H1 (cell line): Measurements from ENCODE around the gene ZNF83. TPM values are rescaled to one million over a fixed set of nuclear protein-coding genes. Genes with fewer than 3 reads are reported as not detected.

Experiments
- ATF2 ChIP-seq: IDR thresholded peaks from 2 replicates; pipeline ENCODE4 v1.6.1; 2012; ENCODE audit warnings: low read length, inconsistent platforms
- EP300 ChIP-seq, 2 experiments: IDR thresholded peaks; 1 replicate in 1 of 2; 2 replicates in 1 of 2; pipeline ENCODE4 v1.6.1; 2011 to 2012; ENCODE audit warnings: low read depth in 2 of 2, low read length in 2 of 2, mild to moderate bottlenecking in 2 of 2, borderline replicate concordance in 1 of 2, inconsistent platforms in 1 of 2, moderate library complexity in 1 of 2
- POLR2A ChIP-seq, 2 experiments: IDR thresholded peaks; 1 replicate in 1 of 2; 2 replicates in 1 of 2; pipeline ENCODE4 v1.6.1; 2011; ENCODE audit warnings: low read depth in 2 of 2, low read length in 2 of 2, mild to moderate bottlenecking in 2 of 2; ENCODE audit errors: control extremely low read depth in 1 of 2
- SP4 ChIP-seq: IDR thresholded peaks from 2 replicates; pipeline ENCODE4 v1.6.1; 2012; ENCODE audit warnings: low read length, inconsistent platforms
- SRF ChIP-seq: IDR thresholded peaks from 2 replicates; pipeline ENCODE4 v1.6.1; 2011; ENCODE audit warnings: mild to moderate bottlenecking, low read depth, low read length, moderate library complexity
- polyA plus RNA-seq, 7 experiments: library from polyadenylated mRNA; depleted of rRNA in 3 of 7; stranded (reverse) in 5 of 7; unstranded in 2 of 7; fragments of >200 nt in 5 of 7; fragments of 200-250 nt in 2 of 7; gene quantifications; 1 replicate in 5 of 7; 2 replicates in 1 of 7; 4 replicates in 1 of 7; pipeline versions ENCODE4 v1.2.1 to v1.2.3, GENCODE V29; 2011 to 2013; ENCODE audit warnings: missing spikeins in 2 of 7, mixed read lengths in 2 of 7
- total RNA-seq: library from RNA; stranded (reverse); fragmentation: NEBNext Ultra II Directional; extraction: Animal tissue kit (Norgen Biotek cat#: 25700); gene quantifications from 2 replicates; pipeline ENCODE4 v1.2.1, GENCODE V29; 2021

The ZNF83 gene
- total and polyA plus RNA-seq, 2 of the 8 experiments (the other 6 are each of a cell fraction or from before 2014, with no cell fraction given): 13.2 to 19.4 TPM

DNA sequence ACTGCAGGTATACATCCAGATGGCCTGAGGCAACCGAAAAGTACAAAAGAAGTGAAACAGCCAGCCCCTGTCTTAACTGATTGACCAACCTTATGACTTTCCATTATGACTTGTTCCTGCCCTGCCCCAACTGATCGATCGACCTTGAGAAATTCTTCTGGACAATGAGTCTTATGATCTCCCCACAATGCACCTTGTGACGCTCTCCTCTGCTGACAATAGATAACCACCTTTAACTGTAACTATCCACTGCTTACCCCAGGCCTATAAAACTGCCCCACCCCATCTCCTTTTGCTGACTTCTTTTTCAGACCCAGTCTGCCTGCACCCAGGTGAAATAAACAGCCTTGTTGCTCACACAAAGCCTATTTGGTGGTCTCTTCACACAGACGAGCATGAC lies 11.2 kb downstream of the ZNF83 start (continued):
- TF ChIP-seq POLR2A (IDR thresholded peaks at IDR 0.05; ENCODE audit: control extremely low read depth in 1 of 2, low read depth in 2 of 2, low read length in 2 of 2) (no peak), EP300 (IDR thresholded peaks at IDR 0.05; ENCODE audit: borderline replicate concordance in 1 of 2, low read depth in 2 of 2, low read length in 2 of 2) (no peak), ATF2 (no peak), SRF (no peak), SP4 (no peak)
